ENCODE measurements around the gene C1QTNF1.
"Not testable (repeated sequence)": the region's sequence is repeated elsewhere in the genome, so short reads cannot be mapped to it uniquely, and the experiment has no call there.

C1QTNF1 gene

DNA sequence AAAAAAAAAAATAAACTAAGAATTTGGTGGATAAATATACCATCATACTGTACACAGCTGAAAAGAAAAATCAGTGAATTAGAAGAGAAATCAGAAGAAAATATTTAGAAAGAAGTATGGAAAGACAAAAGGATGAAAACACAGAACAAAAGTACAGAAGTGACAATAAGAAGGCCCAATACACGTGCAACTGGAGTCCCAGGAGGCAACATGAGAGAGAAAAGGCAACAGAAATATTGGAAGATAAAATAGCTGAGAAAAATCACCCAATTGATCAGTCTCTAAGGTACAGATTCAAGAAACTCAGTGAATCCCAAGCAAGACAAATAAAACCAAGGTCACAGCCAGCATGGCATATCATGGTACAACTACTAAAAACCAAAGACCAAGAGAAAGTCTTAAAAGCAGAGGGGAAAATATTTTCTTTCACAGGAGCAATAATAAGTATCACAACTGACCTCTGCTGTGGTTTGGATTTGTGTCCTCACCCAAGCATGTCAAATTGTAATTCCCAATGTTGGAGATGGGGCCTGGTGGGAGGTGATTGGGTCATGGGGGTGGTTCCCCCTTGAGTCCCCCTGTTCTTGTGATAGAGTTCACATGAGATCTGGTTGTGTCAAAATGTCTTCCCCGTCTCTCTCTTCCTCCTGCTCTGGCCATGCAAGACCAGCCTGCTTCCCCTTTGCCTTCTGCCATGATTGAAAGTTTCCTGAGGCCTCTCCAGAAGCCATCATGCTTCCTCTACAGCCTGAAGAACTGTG is 30.4 kb downstream of the C1QTNF1 start:
- no peak for DNase-seq (ENCODE audit: low read depth)

DNA sequence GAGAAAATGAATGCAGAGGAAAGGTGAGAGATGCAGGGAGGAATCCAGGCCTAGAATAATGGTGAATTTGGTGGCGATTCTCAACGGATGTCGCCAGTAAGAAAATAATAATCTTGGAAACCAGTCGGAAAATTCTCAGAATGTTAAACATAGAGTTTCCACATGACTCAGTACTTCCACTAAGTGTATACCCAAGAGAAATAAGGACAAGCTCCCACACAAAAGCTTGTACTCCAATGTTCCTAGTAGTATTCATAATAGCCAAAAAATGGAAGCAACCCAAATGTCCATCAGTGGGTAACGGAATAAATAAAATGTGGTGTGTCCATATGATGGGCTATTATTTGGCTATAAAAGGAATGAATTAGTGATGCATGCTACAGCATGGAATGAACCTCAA is 31.2 kb downstream of the C1QTNF1 start:
- no peak for DNase-seq (ENCODE audit: low read depth)

DNA sequence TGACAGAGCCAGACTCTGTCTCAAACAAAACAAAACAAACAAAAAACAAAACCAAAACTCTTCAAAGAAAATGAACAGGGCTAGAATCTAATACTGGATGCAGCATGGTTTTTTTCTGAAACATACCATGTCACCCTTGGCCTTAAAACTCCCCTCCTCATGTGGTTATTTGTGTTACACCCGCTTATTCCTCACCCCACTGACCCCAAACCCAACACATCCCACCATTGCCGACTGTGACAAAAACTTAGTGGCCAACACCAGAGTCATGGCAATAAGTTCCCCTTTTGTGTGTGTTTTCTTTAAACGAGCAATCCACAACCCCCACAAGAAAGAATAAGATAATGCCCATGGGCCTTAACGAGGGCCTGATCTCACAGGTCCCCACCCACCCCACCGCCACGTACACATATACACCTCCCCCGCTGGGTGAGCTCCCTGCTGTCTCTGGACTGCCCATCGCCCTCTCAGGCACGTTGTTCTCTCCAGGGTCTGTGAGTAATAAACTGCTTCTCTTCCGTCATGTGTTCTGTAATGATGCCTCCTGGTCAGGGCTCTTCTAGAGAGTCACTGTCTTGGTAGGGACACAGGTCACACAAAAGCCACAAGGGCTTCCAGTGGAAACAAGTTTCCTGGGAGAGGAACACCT is 33.9 kb downstream of the C1QTNF1 start:
- no peak for DNase-seq (ENCODE audit: low read depth)

DNA sequence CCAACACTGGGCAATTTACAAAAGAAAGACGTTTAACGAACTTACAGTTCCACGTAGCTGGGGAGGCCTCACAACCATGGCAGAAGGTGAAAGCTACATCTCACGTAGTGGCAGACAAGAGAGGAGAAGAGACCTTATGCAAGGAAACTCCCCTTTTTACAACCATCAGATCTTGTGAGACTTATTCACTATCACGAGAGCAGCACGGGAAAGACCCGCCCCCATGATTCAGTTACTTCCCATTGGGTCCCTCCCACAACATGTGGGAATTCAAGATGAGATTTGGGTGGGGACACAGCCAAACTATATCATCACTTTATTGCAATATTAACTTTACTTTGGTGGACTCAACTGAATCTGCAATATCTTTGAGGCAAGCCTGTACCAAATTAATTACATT is 38.7 kb downstream of the C1QTNF1 start:
- DNase-seq (ENCODE audit: low read depth): no peak

DNA sequence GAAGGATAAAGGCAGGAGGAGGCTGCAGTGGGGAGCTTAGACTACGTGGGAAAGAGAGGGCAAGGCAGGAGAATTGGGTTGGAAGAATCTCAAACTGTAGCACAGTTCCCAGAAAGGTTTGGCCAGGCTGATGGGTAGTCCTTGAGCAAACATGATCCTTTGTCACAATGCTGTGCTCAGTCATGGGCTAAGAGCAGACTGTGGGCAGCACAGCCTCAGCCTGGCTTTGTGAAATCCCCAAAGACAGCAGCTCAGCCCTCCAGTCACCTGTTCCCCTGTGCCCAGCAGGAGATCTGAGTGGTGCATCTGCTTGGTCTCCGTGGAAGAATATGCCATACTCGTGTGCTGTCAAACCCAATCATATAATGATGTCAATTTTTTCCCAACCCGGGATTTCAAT is 40.1 kb downstream of the C1QTNF1 start:
- DNase-seq (ENCODE audit: low read depth): no peak

DNA sequence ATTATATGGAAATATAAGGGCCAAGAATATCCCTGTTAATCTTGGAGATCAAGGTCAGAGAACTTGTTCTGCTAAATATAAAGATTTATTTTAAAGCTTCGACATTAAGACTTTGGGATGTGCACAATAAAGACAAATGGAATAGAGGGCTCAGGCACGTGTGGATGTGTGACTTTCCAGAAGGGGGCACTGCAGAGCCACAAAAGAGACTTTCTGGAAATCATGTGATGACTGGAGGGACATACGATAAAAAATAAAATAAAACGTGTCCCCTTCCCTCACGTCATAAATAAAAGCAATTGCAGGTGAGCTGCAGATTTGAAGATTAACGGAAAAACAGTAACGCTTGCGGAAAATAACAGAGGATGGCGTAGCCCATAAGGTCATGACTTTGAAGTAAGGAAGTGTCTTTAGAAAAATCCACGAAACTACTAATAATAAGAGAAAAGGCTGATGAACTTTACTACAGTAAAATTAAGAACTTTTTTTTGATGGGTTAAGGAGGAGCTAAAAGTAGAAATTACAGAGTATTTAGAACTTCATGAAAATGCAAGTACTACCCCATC is 41.2 kb downstream of the C1QTNF1 start:
- DNase-seq (ENCODE audit: low read depth): no peak

DNA sequence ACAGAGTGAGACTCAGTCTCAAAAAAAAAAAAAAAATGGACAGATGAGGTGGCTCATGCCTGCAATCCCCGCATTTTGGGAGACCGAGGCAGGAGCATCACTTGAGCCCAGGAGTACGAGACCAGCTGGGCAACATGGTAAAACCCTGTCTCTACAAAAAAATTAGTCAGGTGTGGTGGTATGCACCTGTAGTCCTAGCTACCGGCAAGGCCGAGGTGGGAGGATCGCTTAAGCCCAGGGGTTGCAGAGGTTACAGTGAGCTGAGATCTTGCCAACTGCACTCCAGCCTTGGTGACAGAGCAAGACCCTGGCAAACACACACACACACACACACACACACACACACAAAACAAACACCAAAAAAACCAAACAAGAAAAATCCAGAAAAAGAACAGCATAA is 43.0 kb downstream of the C1QTNF1 start:
- no peak for DNase-seq (ENCODE audit: low read depth)

DNA sequence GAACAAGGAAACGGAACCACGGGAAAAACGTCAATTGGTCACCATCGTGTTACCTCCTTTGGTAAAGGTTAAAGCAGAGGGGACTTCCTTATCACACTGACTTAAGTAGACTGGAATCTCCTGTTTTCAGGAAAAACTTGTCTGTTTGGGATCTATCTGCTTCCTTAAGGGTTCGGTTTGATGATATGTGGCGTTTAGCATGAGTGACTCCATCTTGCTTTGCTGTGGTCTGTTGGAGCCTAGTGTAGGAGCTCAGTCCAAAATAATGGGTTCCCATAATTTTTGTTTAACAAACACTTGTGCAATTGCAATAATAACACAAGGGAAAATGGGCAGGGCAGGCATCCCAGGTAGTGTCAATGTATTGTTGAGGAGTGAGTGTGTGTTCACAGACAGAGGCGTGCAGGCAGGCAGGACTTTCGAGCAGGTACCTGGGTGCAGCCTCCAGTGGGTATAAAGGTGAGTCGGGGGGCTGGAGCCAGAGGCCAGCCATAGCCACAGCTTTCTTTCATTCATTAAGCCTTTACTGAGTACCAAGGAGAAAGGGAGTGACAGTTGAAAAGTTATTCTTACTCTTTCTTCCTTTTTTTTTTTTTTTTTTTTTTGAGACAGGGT is 46.4 kb downstream of the C1QTNF1 start:
- DNase-seq (ENCODE audit: low read depth): no peak

DNA sequence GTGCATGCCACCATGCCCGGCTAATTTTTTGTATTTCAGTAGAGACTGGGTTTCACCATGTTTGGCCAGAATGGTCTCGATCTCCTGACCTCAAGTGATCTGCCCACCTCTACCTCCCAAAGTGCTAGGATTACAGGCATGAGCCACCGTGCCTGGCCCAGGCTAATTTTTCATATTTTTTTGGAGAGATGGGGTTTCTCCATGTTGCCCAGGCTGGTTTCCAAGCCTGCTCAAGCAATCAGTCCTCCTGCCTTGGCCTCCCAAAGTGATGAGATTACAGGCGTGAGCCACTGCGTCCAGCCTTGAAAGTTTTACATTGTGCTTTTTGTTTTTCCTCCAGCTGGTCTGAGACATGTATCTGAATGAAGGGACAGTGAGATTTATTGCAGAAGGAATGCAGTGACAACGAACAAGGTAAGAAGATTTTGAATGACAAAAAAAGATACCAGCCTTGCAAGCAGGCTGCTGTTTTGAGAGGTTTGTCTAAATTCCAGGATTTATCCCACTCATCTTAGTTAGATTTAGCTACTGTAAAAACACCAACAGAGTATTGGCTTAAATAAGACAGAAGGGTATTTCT is 47.3 kb downstream of the C1QTNF1 start:
- no peak for DNase-seq (ENCODE audit: low read depth)

DNA sequence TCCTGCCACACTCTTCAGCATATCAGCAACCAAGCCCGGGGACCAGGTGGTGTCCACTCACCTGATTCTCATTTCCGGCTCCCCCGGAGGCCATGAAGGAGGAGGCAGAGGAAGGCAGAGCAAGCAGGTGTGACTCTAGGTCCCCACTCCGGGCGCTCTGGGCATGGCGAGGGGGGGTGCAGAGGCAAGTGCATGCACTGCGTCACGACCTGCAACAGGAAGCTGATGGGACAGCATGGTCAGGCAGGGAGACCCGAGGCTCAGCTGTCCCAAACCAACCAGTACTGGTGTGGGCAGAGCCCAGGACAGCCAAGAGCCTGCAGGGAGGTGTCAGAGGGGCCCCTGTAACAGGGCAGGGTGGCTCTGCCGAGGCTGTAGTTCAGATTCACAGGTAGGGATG is 48.6 kb downstream of the C1QTNF1 start:
- DNase-seq (ENCODE audit: low read depth): no peak

DNA sequence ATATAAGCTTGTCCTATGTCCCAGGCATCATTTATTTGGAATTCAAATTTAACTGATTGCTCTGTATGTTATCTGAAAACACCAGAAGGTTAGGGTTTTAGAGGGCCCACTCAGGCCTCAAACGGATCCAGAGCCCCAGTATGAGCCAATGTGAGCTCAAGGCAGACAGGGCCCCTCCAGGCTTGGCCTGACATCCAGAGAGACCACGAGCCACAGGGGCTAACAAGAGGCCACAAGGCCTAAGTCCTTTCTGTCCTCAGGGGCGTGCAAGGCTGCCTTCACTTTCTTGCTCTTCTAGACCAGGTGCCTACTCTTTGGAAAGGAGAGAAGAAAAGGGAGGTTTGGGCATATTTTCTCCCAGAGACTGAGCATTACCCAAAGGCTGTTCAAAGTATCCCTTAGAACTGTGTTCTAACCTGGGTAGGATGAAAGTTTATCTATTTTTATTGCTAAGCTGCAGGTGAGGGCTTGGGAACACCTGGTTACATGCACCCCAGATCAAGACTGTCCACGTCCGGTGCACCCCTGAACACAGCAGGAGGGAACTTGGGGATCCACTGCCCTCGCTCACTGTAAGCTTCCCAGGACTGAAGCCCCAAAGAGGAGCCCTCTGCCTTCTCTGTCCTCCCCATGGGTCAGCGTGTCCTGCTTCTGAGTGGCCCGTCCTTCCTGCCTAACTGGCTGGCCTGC is 49.2 kb downstream of the C1QTNF1 start:
- no peak for DNase-seq (ENCODE audit: low read depth)

DNA sequence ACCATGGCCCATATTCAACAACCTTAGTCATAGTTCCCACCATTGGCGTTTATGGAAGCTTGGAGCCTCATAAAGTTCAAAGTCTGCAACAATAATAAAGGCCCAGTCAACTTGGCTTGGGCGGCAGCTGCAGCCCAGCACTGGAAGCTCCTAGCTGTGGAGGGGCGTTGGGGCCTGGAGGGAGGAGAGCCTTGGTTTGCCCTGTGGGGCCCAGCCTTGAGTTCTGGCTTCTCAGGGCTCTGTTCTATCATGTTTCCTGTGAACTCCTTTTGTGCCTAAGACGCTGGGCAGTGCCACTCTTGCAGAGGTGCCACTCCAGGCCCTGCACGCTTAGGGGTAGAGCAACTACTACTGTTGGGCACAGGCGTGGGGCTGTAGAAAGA is 49.7 kb downstream of the C1QTNF1 start:
- no peak for DNase-seq (ENCODE audit: low read depth)

DNA sequence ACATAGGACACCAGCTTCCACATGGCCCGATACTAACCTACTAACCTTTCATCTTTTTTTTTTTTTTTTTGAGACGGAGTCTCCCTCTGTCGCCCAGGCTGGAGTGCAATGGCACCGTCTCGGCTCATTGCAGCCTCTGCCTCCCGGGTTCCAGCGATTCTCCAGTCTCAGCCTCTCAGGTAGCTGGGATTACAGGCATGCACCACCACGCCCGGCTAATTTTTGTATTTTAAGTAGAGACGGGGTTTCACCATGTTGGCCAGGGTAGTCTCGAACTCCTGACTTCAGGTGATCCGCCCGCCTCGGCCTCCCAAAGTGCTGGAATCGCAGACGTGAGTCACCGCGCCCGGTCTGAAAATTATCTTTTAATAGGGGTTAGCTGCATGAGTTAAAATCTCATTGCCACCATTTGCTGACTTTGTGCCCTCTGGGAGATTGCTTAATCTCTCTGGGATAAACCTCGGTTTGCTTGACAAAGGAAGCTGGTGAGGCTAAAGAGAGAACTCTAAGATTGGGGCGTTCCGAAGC is 50.2 kb downstream of the C1QTNF1 start:
- DNase-seq (ENCODE audit: low read depth): not testable (repeated sequence)

DNA sequence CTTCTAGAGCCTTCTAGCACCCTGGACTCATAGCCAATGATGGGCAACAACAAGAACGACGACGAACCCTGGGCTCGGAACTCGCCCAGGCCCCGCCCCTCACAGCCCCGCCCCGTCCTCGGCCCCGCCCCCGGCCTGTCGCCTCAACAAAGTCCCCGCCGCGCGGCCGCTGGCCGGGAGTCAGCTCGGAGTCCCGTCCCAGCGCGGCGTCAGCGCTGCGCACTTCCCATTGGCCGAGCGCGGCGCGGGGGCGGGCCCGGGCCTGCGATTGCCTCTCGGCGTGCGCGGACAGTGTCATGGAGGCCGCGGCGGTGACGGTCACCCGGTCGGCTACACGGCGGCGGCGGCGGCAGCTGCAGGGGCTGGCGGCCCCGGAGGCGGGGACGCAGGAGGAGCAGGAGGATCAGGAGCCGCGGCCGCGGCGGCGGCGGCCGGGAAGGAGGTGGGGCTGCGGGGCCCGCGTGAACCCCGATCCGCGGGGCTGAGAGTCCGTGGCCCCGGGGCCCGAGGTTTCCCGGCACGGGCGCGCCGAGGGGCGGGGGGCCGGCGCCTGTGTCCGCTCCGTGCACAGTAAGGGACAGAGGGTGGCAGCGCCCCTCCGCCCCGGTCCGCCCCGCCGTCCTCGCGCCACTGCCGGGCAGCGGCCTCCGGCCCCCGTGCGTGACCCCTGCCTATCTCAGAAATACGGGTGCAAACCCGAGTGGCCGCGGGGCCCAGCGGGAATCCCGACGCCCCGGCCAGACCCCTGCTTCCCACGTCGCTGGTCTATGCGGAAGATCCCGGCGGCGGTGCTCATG is 50.9 kb downstream of the C1QTNF1 start, which contains the start of gene ENGASE:
Gene ENGASE (plus strand): TSS at position 176 of the 797 bp plus-strand sequence. CDS start 121 bp downstream, at position 297.
- peak; percentile 48 for DNase-seq (ENCODE audit: low read depth)

DNA sequence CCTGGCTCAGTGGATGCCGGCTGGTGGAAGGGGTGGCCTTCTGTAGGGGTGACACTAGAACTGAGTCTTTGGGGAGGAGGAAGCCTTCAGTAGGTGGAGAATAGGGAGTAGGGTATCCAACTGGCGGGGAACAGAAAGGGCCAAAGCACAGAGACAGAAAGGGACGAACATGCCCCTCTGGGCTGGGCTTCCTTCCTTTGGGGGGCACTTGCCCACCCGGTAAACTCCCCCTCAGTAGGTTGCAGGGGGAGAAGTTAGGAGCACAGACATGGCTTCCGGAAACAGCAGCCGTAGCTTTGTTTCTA is 51.4 kb downstream of the C1QTNF1 start:
- no peak for DNase-seq (ENCODE audit: low read depth)

DNA sequence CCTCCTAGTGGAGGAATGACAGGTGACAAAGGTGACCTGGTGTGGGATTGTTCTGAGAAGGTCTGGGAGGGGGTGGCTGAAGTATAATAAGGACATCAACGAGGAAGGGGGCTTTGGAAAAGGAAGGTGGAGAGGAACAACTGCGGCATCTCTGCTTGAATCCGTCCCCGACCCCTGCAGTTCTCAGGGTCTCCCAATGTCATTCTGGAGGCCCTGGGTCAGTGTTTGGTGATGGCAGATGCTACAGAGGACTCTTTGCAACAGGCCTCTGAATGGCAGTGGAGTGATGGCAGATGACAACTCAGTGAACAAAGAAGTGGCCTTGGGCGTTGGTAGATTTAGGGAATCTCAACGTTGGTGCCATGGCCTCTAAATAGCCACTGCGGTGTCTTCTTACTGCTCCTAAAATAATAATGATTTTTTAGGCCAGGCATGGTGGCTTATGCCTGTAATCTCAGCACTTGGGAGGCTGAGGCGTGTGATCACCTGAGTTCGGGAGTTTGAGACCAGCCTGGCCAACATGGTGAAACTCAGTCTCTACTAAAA is 52.0 kb downstream of the C1QTNF1 start:
- no peak for DNase-seq (ENCODE audit: low read depth)

DNA sequence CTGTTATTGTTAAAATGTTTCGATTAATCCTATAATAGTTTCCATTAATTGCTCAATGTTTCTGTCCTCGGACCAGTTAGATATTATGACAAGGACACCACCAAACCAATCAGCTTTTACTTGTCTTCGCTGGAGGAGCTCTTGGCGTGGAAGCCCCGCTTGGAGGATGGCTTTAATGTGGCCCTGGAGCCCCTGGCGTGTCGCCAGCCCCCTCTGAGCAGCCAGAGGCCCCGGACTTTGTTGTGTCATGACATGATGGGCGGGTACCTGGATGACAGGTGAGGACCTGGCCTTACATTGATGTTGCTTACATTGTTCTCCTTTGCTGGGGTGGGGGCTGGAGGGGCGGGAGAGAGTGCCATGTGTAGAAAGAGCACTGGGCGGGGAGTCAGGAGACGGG is 53.6 kb downstream of the C1QTNF1 start:
- DNase-seq (ENCODE audit: low read depth): no peak

DNA sequence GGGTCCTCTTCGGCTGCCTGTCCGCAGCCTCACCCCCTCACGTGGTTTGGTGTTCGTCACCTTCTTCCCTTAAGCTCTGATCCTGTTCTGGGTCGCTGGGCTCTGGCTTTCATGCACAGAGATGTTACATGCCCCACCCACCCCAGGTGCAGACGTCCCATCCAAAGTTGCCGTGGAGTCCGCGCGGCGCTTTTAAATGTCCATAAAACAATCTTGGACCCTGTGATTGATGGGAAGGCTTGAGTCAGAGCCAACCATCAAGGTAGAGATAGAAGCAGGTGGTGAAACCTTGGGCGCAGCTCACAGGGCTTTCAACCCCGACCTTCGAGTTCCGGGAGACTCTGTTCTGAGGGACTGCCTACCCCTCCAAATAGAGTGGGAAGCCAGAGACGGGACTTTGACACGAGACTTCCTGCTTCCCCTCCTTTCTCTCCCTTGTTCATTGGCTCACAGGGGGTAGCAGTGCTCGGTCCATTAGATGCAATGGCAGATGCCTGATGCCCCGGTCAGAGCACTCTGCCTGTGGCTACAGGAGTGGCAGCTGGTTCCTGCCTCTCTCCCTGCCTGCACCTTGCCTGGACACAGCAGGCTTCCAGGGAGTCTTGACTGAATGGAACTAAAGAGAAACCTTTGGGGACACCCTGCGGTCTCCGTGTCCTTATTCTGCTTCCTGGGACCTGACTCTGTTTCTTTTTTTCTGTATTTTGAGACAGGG is 54.7 kb downstream of the C1QTNF1 start:
- DNase-seq (ENCODE audit: low read depth): no peak

DNA sequence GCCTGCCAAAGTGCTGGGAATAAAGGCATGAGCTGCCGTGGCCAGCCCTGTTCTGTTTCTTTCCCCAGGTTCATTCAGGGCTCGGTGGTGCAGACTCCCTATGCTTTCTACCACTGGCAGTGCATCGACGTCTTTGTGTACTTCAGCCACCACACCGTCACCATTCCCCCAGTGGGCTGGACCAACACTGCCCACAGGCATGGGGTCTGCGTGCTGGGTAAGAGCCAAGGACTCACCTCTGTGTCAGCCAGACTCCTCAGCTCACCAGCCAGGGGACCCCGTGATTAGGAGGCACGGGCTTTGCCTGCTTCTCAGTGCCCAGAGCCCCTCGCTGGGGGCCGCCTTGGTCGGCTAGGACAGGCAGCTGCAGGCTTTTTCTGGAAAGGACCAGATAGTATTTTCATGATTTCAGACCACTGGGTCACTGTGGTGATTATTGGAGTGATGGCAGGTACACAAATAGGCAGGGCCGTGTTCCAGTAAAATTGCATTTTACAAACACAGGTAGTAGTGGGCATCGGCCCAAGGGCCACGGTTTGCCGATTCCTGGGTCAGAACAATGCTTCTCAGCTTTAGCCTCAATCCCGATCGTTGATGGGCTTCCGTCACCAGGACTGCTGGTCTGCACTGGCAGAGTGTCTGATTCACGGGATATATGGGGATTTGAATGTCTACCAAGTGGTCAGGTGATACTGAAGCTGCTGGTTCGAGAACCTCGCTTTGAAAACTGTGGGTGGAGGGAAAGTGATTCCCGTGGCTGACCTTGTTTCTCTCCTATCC is 55.6 kb downstream of the C1QTNF1 start:
- DNase-seq (ENCODE audit: low read depth): no peak
